Measurements from ENCODE around the gene COTL1. TPM values are rescaled to one million over a fixed set of nuclear protein-coding genes. Genes with fewer than 3 reads are reported as not detected.
A peak's percentile ranks its signal among the peaks of the same experiment; 100 is the strongest.

Gene COTL1
- total RNA-seq, 1 donor from 2014 or later: 531 TPM

DNA sequence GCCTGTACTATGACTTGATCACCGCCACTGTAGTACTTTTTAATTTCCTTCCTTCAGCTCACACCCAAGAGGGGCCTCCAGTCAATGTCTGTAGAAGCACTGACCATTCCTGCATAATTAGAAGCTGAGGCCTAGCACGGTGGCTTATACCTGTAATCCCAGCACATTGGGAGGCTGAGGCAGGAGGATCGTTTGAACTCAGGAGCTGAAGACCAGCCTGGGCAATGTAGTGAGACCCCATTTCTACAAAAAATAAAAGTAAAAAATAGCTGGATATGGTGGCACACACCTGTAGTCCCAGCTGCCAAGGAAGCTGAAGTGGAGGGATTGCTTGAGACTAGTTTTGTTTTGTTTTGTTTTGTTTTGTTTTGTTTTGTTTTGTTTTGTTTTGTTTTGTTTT is 36.4 kb upstream of the COTL1 start:
- intact Hi-C loops (cut with micrococcal nuclease): no loop called here
- DNase-seq (ENCODE audit: low spot score): no peak
- Mint-ChIP-seq H3K4me3 (no peak overlapping the region), H3K36me3 (ENCODE audit: low read depth) (peaks cover 50% of the 10 kb centered on the region), H3K27me3 (ENCODE audit: insufficient read depth) (no peaks in the 10 kb centered on the region), H3K9me3 (peaks cover 4% of the 10 kb centered on the region), H3K27ac (no peak overlapping the region), H3K4me1 (ENCODE audit: low read depth) (peaks cover 64% of the 10 kb centered on the region)

DNA sequence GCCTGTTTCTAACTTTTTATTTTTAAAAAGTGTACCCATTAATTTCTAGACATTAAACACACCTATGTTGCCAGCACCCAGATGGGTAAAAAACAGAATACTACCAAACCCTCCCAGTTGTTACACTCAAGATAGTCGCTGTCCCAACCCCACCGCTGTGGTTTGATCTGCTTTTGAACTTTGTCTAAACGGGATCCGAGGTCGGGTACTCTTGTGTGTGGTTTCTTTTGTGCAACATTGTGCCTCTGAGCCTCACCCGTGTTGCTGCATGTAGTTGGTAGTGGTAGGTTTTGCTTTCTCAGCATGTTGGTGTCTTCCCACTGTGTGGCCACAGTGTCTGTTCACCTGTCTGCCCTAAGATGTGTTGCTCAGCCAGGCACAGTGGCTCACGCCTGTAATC is 34.7 kb upstream of the COTL1 start:
- Mint-ChIP-seq H3K9me3 (peaks cover 4% of the 10 kb centered on the region), H3K27ac (peak overlapping the region; percentile 52), H3K36me3 (ENCODE audit: low read depth) (peaks cover 43% of the 10 kb centered on the region), H3K4me3 (peak overlapping the region; percentile 21), H3K27me3 (ENCODE audit: insufficient read depth) (peaks cover 2% of the 10 kb centered on the region), H3K4me1 (ENCODE audit: low read depth) (peaks cover 72% of the 10 kb centered on the region)
- intact Hi-C loops (cut with micrococcal nuclease): no loop called here
- DNase-seq (ENCODE audit: low spot score): peak; percentile 39

DNA sequence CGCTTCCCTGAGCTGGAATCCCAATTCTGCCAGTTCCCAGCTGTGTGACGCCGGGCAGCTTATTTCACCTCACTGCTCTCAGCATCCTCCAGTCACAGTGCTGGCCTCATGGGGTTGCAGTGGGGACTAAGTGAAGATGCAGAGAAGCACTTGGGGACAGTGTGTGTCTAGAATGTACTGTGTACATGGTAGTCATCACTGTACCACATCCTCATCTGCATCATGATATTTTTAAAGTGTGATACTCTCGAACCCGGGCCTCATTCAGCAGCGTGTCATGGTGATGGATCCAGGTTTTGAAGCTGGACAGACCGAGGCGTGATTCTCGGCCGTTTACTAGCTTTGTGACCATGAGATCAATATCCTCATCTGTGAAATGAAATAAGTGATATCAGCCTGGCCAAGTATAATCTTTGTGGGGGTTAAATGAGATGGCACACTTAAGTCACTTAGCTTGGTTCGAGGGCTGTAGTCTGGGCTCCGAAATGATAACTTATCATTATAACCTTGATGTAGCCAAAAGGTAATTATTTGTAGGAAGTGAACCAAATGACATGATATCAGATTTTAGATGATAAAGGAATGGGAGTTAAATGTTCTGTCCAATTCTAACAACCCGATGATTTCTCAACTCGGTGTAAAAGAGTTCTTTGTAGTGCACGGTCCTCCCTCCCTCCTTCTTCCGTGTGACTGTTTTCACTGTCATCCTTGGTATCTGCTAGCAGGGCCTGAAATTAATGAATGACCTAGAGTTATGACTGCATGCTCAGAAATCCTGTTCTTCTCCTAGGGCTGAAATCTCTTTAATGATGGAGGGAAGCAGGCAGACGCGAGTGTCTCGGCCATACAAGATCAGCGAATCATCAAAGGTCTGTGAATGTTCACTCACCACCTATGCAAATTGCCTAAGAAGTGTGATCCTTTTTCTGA is 32.4 kb upstream of the COTL1 start:
- peak overlapping the region; percentile 70 for H3K4me3 Mint-ChIP-seq
- intact Hi-C loops (cut with micrococcal nuclease): no loop called here

DNA sequence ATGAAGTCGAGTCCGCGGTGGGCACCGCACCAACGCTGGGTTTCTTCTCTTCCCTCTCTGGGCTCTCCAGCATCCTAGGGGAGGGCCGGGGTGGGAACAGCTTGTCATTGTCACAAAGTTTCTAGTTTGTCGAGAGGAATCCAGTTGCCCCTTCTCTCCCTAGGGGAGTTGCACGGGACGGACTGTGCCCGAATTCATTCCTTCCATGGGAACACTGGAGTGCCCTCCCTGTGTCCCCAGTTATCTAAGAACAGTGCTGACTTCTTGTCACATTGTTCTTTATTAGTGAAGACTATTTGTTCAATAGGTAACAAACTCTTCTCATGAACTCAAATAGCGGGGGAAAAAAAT is 31.6 kb upstream of the COTL1 start:
- Mint-ChIP-seq H3K36me3 (ENCODE audit: low read depth) (peaks cover 37% of the 10 kb centered on the region), H3K27me3 (ENCODE audit: insufficient read depth) (peaks cover 11% of the 10 kb centered on the region), H3K4me3 (peak overlapping the region; percentile 86), H3K9me3 (peaks cover 4% of the 10 kb centered on the region), H3K4me1 (ENCODE audit: low read depth) (peaks cover 57% of the 10 kb centered on the region), H3K27ac (peak overlapping the region; percentile 75)
- intact Hi-C loops (cut with micrococcal nuclease): loop anchor here (2.0 kb wide), 3 partner anchors 23 to 51 kb away; no protein-coding TSS in a partner anchor
- no peak for DNase-seq (ENCODE audit: low spot score)

More for the DNA sequence above, 32.4 kb upstream of the COTL1 start:
- H3K27me3 Mint-ChIP-seq (ENCODE audit: insufficient read depth): peaks cover 7% of the 10 kb centered on the region
- peak overlapping the region; percentile 70 for H3K27ac Mint-ChIP-seq
- H3K4me1 Mint-ChIP-seq (ENCODE audit: low read depth): peaks cover 61% of the 10 kb centered on the region
- H3K9me3 Mint-ChIP-seq: peaks cover 4% of the 10 kb centered on the region
- H3K36me3 Mint-ChIP-seq (ENCODE audit: low read depth): peaks cover 41% of the 10 kb centered on the region
- DNase-seq (ENCODE audit: low spot score): no peak

DNA sequence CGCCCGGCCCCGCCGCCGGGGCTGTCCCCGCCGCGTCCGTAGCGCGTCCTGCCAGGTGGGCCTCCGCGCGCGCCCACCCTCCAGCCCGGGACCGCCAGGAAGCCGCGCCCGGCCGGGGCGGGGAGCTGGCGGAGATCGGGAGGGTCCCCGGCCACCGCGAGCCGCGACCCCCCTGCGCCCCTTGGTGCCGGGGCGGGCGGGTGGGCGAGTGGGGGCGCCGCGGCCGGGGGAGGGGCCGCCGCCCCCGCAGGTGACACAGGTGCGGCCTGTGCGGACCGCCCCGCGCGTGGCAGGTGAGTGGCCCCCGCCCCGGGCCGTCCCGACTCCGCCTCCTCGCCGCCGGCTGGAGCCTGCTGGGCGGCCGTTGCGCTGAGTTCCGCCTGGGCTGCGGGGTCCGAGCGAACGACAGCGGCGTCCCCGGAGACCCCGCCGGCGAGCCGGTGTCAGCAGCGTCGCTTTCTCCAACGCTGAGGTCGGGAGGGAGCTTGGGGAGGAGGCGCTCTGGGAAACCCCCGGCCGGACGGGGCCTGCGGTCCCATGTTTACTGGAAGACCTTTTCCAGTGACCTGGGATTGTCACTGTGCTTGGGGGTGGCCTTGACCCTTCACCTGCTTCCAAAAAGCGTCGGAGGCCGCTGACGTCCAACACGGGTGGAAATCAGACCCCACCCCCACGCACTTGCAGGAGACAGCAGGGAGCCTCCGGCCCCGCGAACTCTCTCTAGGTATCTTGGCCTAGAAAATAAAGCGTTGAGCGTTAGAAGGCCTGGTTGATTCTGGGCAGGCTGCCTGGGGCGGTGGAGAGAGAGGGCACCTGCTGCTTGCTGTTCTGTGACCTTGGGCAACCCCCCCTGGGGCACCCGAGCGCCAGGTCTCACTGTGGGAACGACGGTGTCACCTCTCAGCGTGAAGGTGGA is 31.0 kb upstream of the COTL1 start:
- intact Hi-C loops (cut with micrococcal nuclease): loop anchor here (1.0 to 2.0 kb wide), 4 partner anchors 24 to 380 kb away; no protein-coding TSS in a partner anchor
- Mint-ChIP-seq H3K27ac (peak overlapping the region; percentile 75), H3K4me3 (peak overlapping the region; percentile 86)

DNA sequence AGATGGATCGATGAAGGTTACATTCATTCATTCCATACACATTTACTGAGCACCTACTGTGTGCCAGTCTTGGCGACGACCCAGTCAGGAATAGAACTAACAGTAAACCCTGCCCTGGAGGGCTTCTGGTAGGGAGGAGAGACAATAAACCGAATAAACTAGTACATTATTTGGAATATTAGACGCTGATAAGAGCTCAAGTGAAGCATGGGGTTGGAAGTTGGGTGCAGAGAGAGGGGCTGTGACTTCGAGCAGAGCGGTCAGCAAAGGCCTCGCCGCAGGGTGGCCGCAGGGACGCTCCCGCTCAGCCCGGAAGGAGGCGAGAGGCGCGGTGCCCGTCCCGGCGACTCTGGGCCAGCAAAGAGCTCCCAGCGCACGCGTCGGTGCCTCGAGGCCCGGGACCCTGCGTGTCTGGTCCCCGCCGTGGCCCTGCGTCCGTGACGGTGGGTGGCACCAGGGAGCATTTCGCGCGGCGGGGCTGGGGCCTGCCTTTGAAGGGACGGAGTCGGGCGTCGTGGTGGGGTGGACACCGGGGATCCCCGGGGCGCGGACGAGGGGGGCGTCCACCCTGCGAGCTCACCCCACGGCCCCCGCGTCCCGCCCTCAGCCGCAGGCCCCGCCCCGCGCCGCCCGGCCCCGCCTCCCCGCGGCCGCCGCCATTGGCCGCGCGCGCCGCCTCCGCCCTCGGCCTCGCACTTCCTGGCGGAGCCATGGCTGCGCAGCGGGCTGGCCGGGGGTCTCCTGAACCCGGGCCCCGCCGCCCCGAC is 30.1 kb upstream of the COTL1 start, which contains the start of gene KLHL36:
Gene KLHL36 (plus strand): TSS at position 684 of the 767 bp plus-strand sequence. CDS start 2,357 bp downstream, outside the sequence.
- Mint-ChIP-seq H3K27ac (peak within 1 kb of the TSS; percentile 92), H3K36me3 (ENCODE audit: low read depth) (peaks cover 29% of the 10 kb centered on the region), H3K4me1 (ENCODE audit: low read depth) (peaks cover 48% of the 10 kb centered on the region), H3K4me3 (peak within 1 kb of the TSS; percentile 95), H3K27me3 (ENCODE audit: insufficient read depth) (peaks cover 14% of the 10 kb centered on the region), H3K9me3 (peaks cover 4% of the 10 kb centered on the region)
- intact Hi-C loops (cut with micrococcal nuclease): loop anchor here (1.0 to 2.0 kb wide), 5 partner anchors 17 to 381 kb away; no protein-coding TSS in a partner anchor
- peak; percentile 76 for DNase-seq (ENCODE audit: low spot score)

More for the DNA sequence above, 31.0 kb upstream of the COTL1 start:
- H3K27me3 Mint-ChIP-seq (ENCODE audit: insufficient read depth): peaks cover 13% of the 10 kb centered on the region
- peaks cover 52% of the 10 kb centered on the region for H3K4me1 Mint-ChIP-seq (ENCODE audit: low read depth)
- DNase-seq (ENCODE audit: low spot score): peak; percentile 42
- peaks cover 4% of the 10 kb centered on the region for H3K9me3 Mint-ChIP-seq
- peaks cover 32% of the 10 kb centered on the region for H3K36me3 Mint-ChIP-seq (ENCODE audit: low read depth)

DNA sequence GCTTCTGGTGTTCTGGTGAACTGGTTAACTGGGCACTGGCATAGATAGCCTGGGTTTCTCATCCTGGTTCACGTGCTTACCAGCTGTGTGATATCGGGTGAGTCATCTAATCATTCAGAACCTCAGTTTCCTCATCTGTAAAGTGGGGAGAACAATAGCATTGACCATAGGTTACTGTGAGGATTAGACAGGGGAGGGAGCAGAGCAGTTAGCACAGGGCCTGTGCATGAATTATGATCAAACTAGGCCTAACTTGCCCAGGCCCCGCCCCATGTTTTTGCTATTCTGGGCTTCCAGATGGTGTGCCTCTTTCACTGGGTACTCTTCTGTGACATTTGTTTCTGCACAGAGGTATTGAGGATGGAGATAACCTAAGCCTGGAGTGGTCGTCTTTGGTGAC is 25.8 kb upstream of the COTL1 start:
- peaks cover 4% of the 10 kb centered on the region for H3K36me3 Mint-ChIP-seq (ENCODE audit: low read depth)
- H3K27me3 Mint-ChIP-seq (ENCODE audit: insufficient read depth): peaks cover 21% of the 10 kb centered on the region
- no peak overlapping the region for H3K4me3 Mint-ChIP-seq
- H3K9me3 Mint-ChIP-seq: no peaks in the 10 kb centered on the region
- H3K27ac Mint-ChIP-seq: no peak overlapping the region
- no peak for DNase-seq (ENCODE audit: low spot score)
- peaks cover 39% of the 10 kb centered on the region for H3K4me1 Mint-ChIP-seq (ENCODE audit: low read depth)
- intact Hi-C loops (cut with micrococcal nuclease): no loop called here

DNA sequence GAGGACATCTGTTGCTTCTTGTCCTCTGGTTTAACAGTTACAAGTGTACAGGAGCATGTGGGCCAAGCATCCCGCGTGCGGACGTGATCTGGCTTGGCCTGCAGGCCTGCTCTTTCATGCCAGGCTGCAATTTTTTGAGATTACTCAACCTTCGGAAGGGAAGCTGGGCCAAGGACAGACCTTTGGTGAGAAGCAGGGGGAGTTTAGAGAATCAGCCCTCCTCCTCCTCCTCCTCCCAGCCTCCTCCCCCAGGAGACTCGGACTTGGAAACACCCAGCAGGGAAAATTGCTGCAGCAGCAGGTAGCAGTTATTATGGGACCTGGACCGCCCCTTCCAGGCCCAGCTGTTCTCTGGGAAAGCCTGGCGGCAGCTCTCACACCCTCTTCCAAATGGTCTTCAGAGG is 25.3 kb upstream of the COTL1 start:
- DNase-seq (ENCODE audit: low spot score): no peak
- intact Hi-C loops (cut with micrococcal nuclease): no loop called here
- Mint-ChIP-seq H3K27me3 (ENCODE audit: insufficient read depth) (peaks cover 21% of the 10 kb centered on the region), H3K9me3 (no peaks in the 10 kb centered on the region), H3K4me3 (no peak overlapping the region), H3K4me1 (ENCODE audit: low read depth) (peaks cover 44% of the 10 kb centered on the region), H3K36me3 (ENCODE audit: low read depth) (peaks cover 5% of the 10 kb centered on the region), H3K27ac (no peak overlapping the region)

DNA sequence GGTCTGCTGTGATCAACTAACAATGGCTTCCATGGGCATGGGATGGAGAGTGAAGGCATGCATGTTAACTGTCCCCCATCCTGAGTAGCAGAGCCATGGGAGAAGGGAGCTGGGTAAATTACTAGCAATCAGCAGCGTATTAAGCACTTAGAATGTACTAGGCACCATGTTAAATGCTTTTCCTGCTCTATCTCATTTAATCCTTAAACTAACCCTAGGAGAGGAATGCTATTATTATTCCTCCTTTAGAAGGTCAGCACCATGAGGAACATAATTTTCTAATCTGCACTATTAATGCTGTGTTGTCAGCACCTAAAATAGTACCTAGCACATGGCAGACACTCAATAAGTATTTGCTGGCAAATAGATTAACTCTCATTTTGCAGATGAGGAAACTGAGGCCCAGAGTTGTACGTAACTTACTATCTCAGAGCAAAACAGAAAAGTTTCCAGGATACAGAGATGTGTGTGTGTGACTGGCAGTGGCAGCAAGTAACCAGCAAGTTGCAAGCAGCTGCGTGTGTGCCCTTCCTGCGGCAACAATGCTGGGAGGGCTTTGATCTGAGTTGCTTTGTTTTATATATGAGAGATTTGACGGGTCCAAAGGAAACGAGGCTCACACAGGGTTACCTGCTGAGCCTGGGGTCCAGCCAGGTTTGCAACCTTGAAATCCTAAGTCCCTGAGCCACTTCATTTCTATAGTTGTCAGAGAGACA is 23.9 kb upstream of the COTL1 start:
- H3K4me1 Mint-ChIP-seq (ENCODE audit: low read depth): peaks cover 51% of the 10 kb centered on the region
- peak overlapping the region; percentile 66 for H3K4me3 Mint-ChIP-seq
- DNase-seq (ENCODE audit: low spot score): no peak
- H3K9me3 Mint-ChIP-seq: no peaks in the 10 kb centered on the region
- H3K36me3 Mint-ChIP-seq (ENCODE audit: low read depth): peaks cover 2% of the 10 kb centered on the region
- no peak overlapping the region for H3K27ac Mint-ChIP-seq
- H3K27me3 Mint-ChIP-seq (ENCODE audit: insufficient read depth): peaks cover 17% of the 10 kb centered on the region
- intact Hi-C loops (cut with micrococcal nuclease): no loop called here

DNA sequence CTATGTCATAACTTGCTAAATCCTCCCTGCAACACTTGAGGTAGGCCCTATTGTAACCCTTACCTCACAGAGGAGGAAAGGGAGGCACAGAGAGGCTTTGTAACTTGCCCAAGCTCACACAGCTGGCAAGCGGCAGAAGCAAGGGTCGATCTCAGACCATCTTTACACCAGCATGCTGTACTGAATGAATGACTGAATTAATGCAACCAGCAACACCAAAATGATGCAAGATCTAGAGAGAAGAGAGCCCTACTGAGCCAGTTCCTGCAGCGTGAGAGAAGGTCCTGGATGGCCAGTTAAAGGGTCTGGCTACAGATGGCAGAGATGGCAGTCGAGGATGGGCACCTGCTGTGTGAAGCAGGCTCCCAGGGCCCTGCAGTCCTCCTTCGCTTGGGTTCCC is 22.3 kb upstream of the COTL1 start:
- Mint-ChIP-seq H3K9me3 (no peaks in the 10 kb centered on the region), H3K27ac (no peak overlapping the region), H3K4me1 (ENCODE audit: low read depth) (peaks cover 51% of the 10 kb centered on the region), H3K36me3 (ENCODE audit: low read depth) (peaks cover 2% of the 10 kb centered on the region), H3K4me3 (no peak overlapping the region), H3K27me3 (ENCODE audit: insufficient read depth) (peaks cover 16% of the 10 kb centered on the region)
- no peak for DNase-seq (ENCODE audit: low spot score)
- intact Hi-C loops (cut with micrococcal nuclease): no loop called here

DNA sequence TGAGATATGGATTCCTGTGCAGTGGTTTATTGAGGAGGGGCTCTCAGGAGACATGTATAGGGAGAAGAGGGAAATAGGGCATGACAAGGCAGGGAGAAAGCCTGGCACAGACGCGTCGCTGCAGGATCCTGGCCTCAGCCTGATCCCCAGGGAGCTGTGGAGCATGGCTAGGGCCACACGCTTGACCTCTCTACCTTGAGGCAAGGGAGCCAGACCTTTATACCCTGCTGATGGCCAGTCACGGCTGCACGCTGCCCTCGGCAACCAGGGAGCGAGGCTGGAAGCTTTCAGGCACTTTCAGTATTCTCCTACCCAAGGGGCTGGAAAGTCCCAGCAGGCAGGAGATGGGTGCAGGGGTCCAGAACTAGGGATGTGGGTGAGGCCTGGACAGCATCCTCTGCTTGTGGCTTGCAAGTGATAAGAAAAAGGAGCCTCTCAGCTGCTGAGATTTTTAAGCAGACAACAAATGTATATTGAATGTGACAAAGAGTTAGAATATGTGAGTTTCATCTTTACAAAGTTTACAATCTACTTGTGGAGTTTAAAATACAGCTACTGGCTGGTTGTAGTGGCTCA is 20.4 kb upstream of the COTL1 start:
- Mint-ChIP-seq H3K27ac (no peak overlapping the region), H3K36me3 (ENCODE audit: low read depth) (peaks cover 2% of the 10 kb centered on the region), H3K4me1 (ENCODE audit: low read depth) (peaks cover 51% of the 10 kb centered on the region), H3K27me3 (ENCODE audit: insufficient read depth) (peaks cover 24% of the 10 kb centered on the region), H3K4me3 (no peak overlapping the region), H3K9me3 (no peaks in the 10 kb centered on the region)
- intact Hi-C loops (cut with micrococcal nuclease): no loop called here
- DNase-seq (ENCODE audit: low spot score): no peak

Measured in activated T-helper 1 cell treated with anti-CD3 and anti-CD28 coated beads, Interleukin-12 subunit alpha, Interleukin-12 subunit beta, Interleukin-2, Interleukin-4 antibody, amounts not matched to agents 30 ng/mL and 10 ng/mL and 1 ng/mL, durations not matched to agents 14 hours and 24 hours and 36 hours (primary cell).